GM21381 (cell line): Measurements from ENCODE around the gene SYNM.
"Not testable (repeated sequence)": the region's sequence is repeated elsewhere in the genome, so short reads cannot be mapped to it uniquely, and the experiment has no call there.

ENCODE experiments used
- ATAC-seq: cut with Tn5 transposase; IDR thresholded peaks from one replicate; pipeline ENCODE4 v1.9.1; 2021; ENCODE audit warnings: mild to moderate bottlenecking, moderate library complexity; ENCODE audit not compliant: unreplicated experiment

SYNM gene

GRCh38 chr15:99104788-99105513 is at the start of gene SYNM:
Gene SYNM (plus strand): TSS chr15:99105080. CDS start chr15:99105200, 120 bp downstream.
- peak; percentile 58 for ATAC-seq

GRCh38 chr15:99055555-99056134 is 49.2 kb upstream of the SYNM start:
- ATAC-seq, result no peak

- no peak for ATAC-seq
These were observed 47.9 kb upstream of the SYNM start for GRCh38 chr15:99057020-99057419.

- no peak for ATAC-seq
These were observed 47.0 kb upstream of the SYNM start for GRCh38 chr15:99057697-99058420.

- ATAC-seq, result no peak
These were observed 46.4 kb upstream of the SYNM start for GRCh38 chr15:99058421-99058870.

- ATAC-seq, result peak; percentile 81
These were observed 45.6 kb upstream of the SYNM start for GRCh38 chr15:99059010-99059981.

- ATAC-seq, result not testable (repeated sequence)
These were observed 44.7 kb upstream of the SYNM start for GRCh38 chr15:99060186-99060585.

- no peak for ATAC-seq
These were observed 42.7 kb upstream of the SYNM start for GRCh38 chr15:99062226-99062625.

- ATAC-seq, result no peak
These were observed 36.7 kb upstream of the SYNM start for GRCh38 chr15:99068186-99068585.

- ATAC-seq, result no peak
These were observed 34.7 kb upstream of the SYNM start for GRCh38 chr15:99070208-99070607.

GRCh38 chr15:99071091-99071680 is 33.7 kb upstream of the SYNM start:
- no peak for ATAC-seq

GRCh38 chr15:99073008-99073717 is 31.7 kb upstream of the SYNM start:
- ATAC-seq, result no peak

- no peak for ATAC-seq
These were observed 30.4 kb upstream of the SYNM start for GRCh38 chr15:99074446-99074845.

GRCh38 chr15:99075059-99075652 is 29.7 kb upstream of the SYNM start:
- not testable (repeated sequence) for ATAC-seq

GRCh38 chr15:99076109-99076508 is 28.8 kb upstream of the SYNM start:
- no peak for ATAC-seq

- peak; percentile 77 for ATAC-seq
These were observed 28.1 kb upstream of the SYNM start for GRCh38 chr15:99076555-99077308.

GRCh38 chr15:99082798-99083197 is 22.1 kb upstream of the SYNM start:
- no peak for ATAC-seq

- ATAC-seq, result no peak
These were observed 19.9 kb upstream of the SYNM start for GRCh38 chr15:99084965-99085364.
